Fibroblast of lung (primary cell): Measurements from ENCODE around the gene LARGE2.

ENCODE experiments used
- EZH2 ChIP-seq: IDR thresholded peaks from 2 replicates; pipeline ENCODE4 v1.5.1; 2012; ENCODE audit warnings: low read length, control low read depth, mild to moderate bottlenecking; ENCODE audit errors: missing control alignments
- TF ChIP-seq, protein P1 (sequence below), 2 donors: IDR thresholded peaks in 1 of 2; conservative IDR thresholded peaks in 1 of 2; 1 replicate in 1 of 2; 2 replicates in 1 of 2; pipeline ENCODE4 v1.5.1; 2011 to 2012; ENCODE audit warnings: low read length in 2 of 2, control low read depth in 1 of 2, inconsistent platforms in 1 of 2, low read depth in 1 of 2, mild to moderate bottlenecking in 1 of 2

DNA sequence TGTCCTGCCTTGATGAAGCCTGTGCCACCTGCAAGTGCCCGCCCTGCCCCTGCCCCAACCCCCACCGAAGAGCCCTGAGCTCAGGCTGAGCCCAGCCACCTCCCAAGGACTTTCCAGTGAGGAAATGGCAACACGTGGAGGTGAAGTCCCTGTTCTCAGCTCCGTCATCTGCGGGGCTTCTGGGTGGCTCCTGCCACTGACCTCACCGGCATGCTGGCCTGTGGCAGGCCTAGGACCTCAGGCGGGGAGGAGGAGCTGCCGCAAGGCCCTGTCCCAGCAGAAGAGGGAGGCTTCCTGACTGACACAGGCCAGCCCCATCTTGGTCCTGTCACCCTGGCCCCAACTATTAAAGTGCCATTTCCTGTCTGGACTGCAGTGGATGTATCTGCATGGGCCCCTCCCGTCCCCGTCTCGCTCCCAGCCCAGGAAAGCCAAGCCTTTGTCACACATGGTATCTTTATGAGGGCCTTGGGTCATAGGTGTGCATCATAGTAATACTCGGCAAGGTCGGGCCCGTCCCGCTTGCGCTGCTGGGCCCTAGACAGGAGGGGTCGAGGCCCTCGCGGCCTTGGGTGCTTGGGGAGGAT, 16.3 kb upstream of the LARGE2 start:
- TF ChIP-seq EZH2 = no peak
- TF ChIP-seq, protein P1, sequence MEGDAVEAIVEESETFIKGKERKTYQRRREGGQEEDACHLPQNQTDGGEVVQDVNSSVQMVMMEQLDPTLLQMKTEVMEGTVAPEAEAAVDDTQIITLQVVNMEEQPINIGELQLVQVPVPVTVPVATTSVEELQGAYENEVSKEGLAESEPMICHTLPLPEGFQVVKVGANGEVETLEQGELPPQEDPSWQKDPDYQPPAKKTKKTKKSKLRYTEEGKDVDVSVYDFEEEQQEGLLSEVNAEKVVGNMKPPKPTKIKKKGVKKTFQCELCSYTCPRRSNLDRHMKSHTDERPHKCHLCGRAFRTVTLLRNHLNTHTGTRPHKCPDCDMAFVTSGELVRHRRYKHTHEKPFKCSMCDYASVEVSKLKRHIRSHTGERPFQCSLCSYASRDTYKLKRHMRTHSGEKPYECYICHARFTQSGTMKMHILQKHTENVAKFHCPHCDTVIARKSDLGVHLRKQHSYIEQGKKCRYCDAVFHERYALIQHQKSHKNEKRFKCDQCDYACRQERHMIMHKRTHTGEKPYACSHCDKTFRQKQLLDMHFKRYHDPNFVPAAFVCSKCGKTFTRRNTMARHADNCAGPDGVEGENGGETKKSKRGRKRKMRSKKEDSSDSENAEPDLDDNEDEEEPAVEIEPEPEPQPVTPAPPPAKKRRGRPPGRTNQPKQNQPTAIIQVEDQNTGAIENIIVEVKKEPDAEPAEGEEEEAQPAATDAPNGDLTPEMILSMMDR (conservative IDR thresholded peaks at IDR 0.05 in 1 of 2, IDR thresholded peaks at IDR 0.05 in 1 of 2; ENCODE audit: low read depth in 1 of 2, low read length in 2 of 2) = no peak
